Neural cell (in vitro differentiated cells): ENCODE measurements around the gene CREB3L1. TPM values are rescaled to one million over a fixed set of nuclear protein-coding genes. Genes with fewer than 3 reads are reported as not detected.
A peak's percentile ranks its signal among the peaks of the same experiment; 100 is the strongest.

Source experiments
- H2AFZ ChIP-seq: fragments of 200-600, 300-800 bp; sonication (generic), shearing (Covaris generic); 2 replicates; pipeline ENCODE4 v1.6.0; 2014; ENCODE audit warnings: low read depth, mild to moderate bottlenecking, antibody characterized with exemption, low read length, moderate library complexity
- H3F3A ChIP-seq: fragments of 200-600 bp; shearing (Covaris generic); 2 replicates; pipeline ENCODE4 v1.6.1; 2016; ENCODE audit warnings: mild to moderate bottlenecking, moderate library complexity, mixed read lengths, antibody characterized with exemption, low read length; ENCODE audit not compliant: insufficient read depth, poor library complexity, severe bottlenecking
- H3K27ac ChIP-seq: fragments of 200-600, 300-800 bp; sonication (generic), shearing (Covaris generic); 2 replicates; pipeline ENCODE4 v1.5.1; 2014; ENCODE audit warnings: mild to moderate bottlenecking, low read length, moderate library complexity
- H3K27me3 ChIP-seq: fragments of 300-800, 200-600 bp; sonication (generic), shearing (Covaris generic); 2 replicates; pipeline ENCODE4 v1.6.0; 2014; ENCODE audit warnings: mild to moderate bottlenecking, low read depth, low read length, moderate library complexity; ENCODE audit not compliant: insufficient read depth
- H3K36me3 ChIP-seq: fragments of 300-800, 200-600 bp; sonication (generic), shearing (Covaris generic); 2 replicates; pipeline ENCODE4 v1.5.1; 2014; ENCODE audit warnings: mild to moderate bottlenecking, antibody characterized with exemption, low read length, moderate library complexity; ENCODE audit not compliant: insufficient read depth
- H3K4me2 ChIP-seq: fragments of 300-800, 200-600 bp; sonication (generic), shearing (Covaris generic); 2 replicates; pipeline ENCODE4 v1.6.0; 2014; ENCODE audit warnings: mild to moderate bottlenecking, low read length
- H3K4me3 ChIP-seq: fragments of 300-800, 200-600 bp; sonication (generic), shearing (Covaris generic); 2 replicates; pipeline ENCODE4 v1.5.1; 2014; ENCODE audit warnings: mild to moderate bottlenecking, low read length, moderate library complexity
- H3K79me2 ChIP-seq: fragments of 200-600 bp; shearing (Covaris generic); replicated peaks from 2 replicates; pipeline ENCODE4 v1.6.0; 2014; ENCODE audit warnings: mild to moderate bottlenecking, low read length, moderate library complexity; ENCODE audit not compliant: insufficient read depth
- H3K9ac ChIP-seq: fragments of 300-800, 200-600 bp; sonication (generic), shearing (Covaris generic); 2 replicates; pipeline ENCODE4 v1.6.1; 2016; ENCODE audit warnings: mild to moderate bottlenecking, low read length, mixed read lengths
- H3K9me2 ChIP-seq: fragments of 200-600 bp; shearing (Covaris generic); 2 replicates; pipeline ENCODE4 v1.6.1; 2016; ENCODE audit warnings: mild to moderate bottlenecking, low read length, mixed read lengths; ENCODE audit not compliant: insufficient read depth
- H3K9me3 ChIP-seq: fragments of 200-600, 300-800 bp; sonication (generic), shearing (Covaris generic); 2 replicates; pipeline ENCODE4 v1.6.1; 2016; ENCODE audit warnings: mild to moderate bottlenecking, mixed run types, low read length, moderate library complexity, mixed read lengths
- H4K20me1 ChIP-seq: fragments of 200-600 bp; shearing (Covaris generic); 2 replicates; pipeline ENCODE4 v1.6.1; 2016; ENCODE audit warnings: mild to moderate bottlenecking, mixed run types; ENCODE audit not compliant: insufficient read depth
- EP300 ChIP-seq: fragments of 450-650 bp; conservative IDR thresholded peaks from 2 replicates; pipeline ENCODE4 v1.6.1; 2014; ENCODE audit warnings: antibody characterized with exemption, mild to moderate bottlenecking, moderate library complexity; ENCODE audit not compliant: poor library complexity, severe bottlenecking
- EZH2 ChIP-seq: fragments of 200-600, 300-800 bp; shearing (Covaris generic), sonication (generic); IDR thresholded peaks from 2 replicates; pipeline ENCODE4 v1.6.1; 2014; ENCODE audit warnings: antibody characterized with exemption, low read length, borderline replicate concordance, mild to moderate bottlenecking; ENCODE audit not compliant: insufficient read depth, poor library complexity, severe bottlenecking
- MXI1 ChIP-seq: fragments of 450-650 bp; conservative IDR thresholded peaks from 2 replicates; pipeline ENCODE4 v1.6.1; 2014; ENCODE audit warnings: antibody characterized with exemption, mild to moderate bottlenecking; ENCODE audit not compliant: poor library complexity, severe bottlenecking
- POLR2AphosphoS5 ChIP-seq: IDR thresholded peaks from 2 replicates; pipeline ENCODE4 v1.6.1; 2012
- RAD21 ChIP-seq: fragments of 450-650 bp; conservative IDR thresholded peaks from 2 replicates; pipeline ENCODE4 v1.6.1; 2014; ENCODE audit warnings: antibody characterized with exemption, mild to moderate bottlenecking, moderate library complexity
- REST ChIP-seq: IDR thresholded peaks from 2 replicates; pipeline ENCODE4 v1.6.1; 2012; ENCODE audit warnings: borderline replicate concordance
- SMC3 ChIP-seq: fragments of 450-650 bp; conservative IDR thresholded peaks from 2 replicates; pipeline ENCODE4 v1.6.1; 2014; ENCODE audit warnings: antibody characterized with exemption, mild to moderate bottlenecking, moderate library complexity; ENCODE audit not compliant: poor library complexity
- TAF1 ChIP-seq: IDR thresholded peaks from 2 replicates; pipeline ENCODE4 v1.6.1; 2012; ENCODE audit warnings: low read depth
- polyA plus RNA-seq: library from polyadenylated mRNA; depleted of rRNA; stranded (reverse); fragments of >200 nt; gene quantifications from 2 replicates; pipeline ENCODE4 v1.2.3, GENCODE V29; 2014
- TF ChIP-seq, protein P1 (sequence below): fragments of 450-650 bp; IDR thresholded peaks from 2 replicates; pipeline ENCODE4 v1.5.1; 2014; ENCODE audit warnings: antibody characterized with exemption, mild to moderate bottlenecking, moderate library complexity; ENCODE audit not compliant: poor library complexity, severe bottlenecking

Gene CREB3L1
- polyA plus RNA-seq, 1 donor from 2014 or later = not detected

DNA sequence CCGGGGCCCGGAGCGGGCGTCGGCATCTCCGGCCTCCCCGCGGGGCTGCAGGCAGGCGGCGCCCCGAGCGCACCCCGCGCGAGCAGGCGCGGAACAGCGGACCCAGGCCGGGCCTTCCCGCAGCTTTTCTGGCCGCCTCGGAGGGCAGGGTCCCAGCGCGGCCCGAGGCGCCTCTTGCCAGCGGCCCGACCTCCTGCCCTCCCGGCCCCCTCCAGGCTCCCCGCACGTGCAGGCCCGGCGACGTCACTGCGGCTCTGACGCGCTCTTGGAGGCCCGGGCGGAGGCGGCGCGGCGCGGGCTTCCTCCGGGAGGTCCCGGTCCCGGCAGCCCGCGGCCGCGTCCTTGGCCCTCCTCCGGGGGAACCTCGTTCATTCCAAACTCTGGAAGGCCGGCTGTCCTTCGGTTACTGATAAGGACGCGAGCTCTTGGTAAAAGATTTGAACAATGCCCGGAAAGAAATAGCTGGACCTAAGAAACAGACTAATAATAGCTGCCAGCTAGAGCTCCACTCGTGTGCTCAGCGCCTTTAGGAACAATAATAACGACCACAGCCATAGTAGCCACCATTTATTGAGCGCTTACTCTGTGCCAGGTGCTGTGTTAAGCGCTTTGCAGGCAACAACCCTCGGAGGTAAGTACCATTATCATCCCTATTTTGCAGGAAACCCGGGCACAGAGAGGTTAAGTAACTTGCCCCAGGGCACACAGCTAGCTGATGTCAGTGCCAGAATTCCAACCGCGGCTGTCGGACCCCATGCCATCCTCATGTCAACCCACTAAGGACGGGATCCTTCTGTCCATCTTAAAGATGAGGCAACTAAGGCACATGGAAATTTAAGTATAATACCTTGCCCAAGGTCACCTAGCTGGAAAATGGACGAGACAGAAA, 39.1 kb upstream of the CREB3L1 start:
- Histone ChIP-seq H3K4me2 (peak overlapping the region; percentile 51), H3K9me2 (no peaks in the 10 kb centered on the region), H3K27ac (no peak overlapping the region), H3K4me3 (peak overlapping the region; percentile 63), H3F3A (peaks cover 9% of the 10 kb centered on the region), H3K9me3 (no peaks in the 10 kb centered on the region), H3K9ac (peak overlapping the region; percentile 47), H4K20me1 (no peaks in the 10 kb centered on the region), H3K79me2 (no peaks in the 10 kb centered on the region), H3K36me3 (no peaks in the 10 kb centered on the region), H3K27me3 (peaks cover 26% of the 10 kb centered on the region), H2AFZ (peak overlapping the region; percentile 33)
- TF ChIP-seq MXI1 (peak; percentile 43), EZH2 (no peak), RAD21 (no peak), SMC3 (peak; percentile 22)
- TF ChIP-seq, protein P1, sequence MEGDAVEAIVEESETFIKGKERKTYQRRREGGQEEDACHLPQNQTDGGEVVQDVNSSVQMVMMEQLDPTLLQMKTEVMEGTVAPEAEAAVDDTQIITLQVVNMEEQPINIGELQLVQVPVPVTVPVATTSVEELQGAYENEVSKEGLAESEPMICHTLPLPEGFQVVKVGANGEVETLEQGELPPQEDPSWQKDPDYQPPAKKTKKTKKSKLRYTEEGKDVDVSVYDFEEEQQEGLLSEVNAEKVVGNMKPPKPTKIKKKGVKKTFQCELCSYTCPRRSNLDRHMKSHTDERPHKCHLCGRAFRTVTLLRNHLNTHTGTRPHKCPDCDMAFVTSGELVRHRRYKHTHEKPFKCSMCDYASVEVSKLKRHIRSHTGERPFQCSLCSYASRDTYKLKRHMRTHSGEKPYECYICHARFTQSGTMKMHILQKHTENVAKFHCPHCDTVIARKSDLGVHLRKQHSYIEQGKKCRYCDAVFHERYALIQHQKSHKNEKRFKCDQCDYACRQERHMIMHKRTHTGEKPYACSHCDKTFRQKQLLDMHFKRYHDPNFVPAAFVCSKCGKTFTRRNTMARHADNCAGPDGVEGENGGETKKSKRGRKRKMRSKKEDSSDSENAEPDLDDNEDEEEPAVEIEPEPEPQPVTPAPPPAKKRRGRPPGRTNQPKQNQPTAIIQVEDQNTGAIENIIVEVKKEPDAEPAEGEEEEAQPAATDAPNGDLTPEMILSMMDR = no peak

DNA sequence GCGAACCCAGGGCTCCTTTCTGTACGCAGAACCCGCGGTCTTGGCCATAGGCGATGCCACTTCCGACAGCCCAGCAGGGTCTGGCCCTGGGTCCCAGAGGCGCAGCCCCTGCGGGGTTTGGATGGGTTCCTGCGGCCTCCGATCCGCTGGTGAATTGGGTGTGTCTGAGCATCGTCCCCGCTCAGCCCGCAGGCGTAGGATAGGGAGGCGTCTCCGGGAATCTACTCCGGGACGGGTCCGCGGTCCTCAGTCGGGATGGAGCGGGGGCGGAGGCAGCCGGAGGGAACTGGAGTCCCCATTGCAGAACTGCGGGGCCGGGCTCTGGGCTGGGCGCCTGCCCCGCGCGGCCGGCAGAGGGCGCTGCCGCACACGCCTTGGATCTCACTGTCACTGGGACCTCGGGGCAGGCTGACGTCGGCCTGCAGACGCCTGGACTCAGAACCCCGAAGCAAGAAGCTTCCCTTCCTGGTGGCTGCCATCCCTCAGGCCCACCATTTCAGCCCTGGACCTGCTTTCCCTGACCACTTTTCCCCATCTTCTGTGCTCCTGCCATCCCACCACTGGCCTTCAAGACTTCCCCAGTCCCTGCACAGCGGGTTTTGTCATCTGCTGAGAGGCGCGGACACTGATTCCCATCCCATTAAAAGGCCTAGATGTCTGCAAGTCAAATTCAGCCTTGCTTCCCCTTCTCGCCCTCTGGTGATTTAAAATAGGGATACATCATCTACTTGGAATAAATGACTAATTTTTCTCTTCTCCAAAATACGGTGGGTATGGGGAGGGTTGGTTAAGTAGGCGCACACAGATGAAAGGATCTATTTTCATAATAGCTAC, 38.3 kb upstream of the CREB3L1 start:
- peaks cover 9% of the 10 kb centered on the region for H3F3A ChIP-seq
- no peak for TF ChIP-seq TAF1
- TF ChIP-seq SMC3 = peak; percentile 93
- TF ChIP-seq REST = no peak
- TF ChIP-seq MXI1 = peak; percentile 51
- TF ChIP-seq POLR2AphosphoS5 = no peak
- no peak for TF ChIP-seq EZH2
- TF ChIP-seq, protein P1 = peak; percentile 98
- peak; percentile 95 for TF ChIP-seq RAD21
- TF ChIP-seq EP300 = no peak
- H3K36me3 ChIP-seq = no peaks in the 10 kb centered on the region
- no peaks in the 10 kb centered on the region for H3K9me3 ChIP-seq
- peak overlapping the region; percentile 47 for H3K9ac ChIP-seq
- H3K79me2 ChIP-seq = no peaks in the 10 kb centered on the region
- H3K27me3 ChIP-seq = peaks cover 26% of the 10 kb centered on the region
- no peaks in the 10 kb centered on the region for H3K9me2 ChIP-seq
- no peaks in the 10 kb centered on the region for H4K20me1 ChIP-seq
- H3K4me3 ChIP-seq = peak overlapping the region; percentile 63
- peak overlapping the region; percentile 7 for H3K4me2 ChIP-seq
- no peak overlapping the region for H2AFZ ChIP-seq
- H3K27ac ChIP-seq = peak overlapping the region; percentile 46
